Heart left ventricle (tissue), 16 donors: ENCODE results near the gene LPIN3. TPM values are rescaled to one million over a fixed set of nuclear protein-coding genes. Genes with fewer than 3 reads are reported as not detected.

Experiments used
- ATAC-seq, 4 donors: fragments of 200-7000 bp; cut with Tn5 transposase; one replicate each; pipeline ENCODE4 v1.9.1; 2020 to 2022; ENCODE audit warnings: moderate library complexity in 4 of 4, mild to moderate bottlenecking in 3 of 4, moderate number of reproducible peaks in 1 of 4
- DNase-seq, 5 donors: peaks; one replicate each; pipeline ENCODE4 v3.0.0-alpha.2; 2020
- H3K27ac ChIP-seq, 12 donors: fragments of 200-600 bp; sonication (generic) in 4 of 12; one replicate each; pipeline versions ENCODE4 v1.5.0 to v1.8.0; 2016 to 2022; ENCODE audit warnings: mild to moderate bottlenecking in 2 of 12
- H3K27me3 ChIP-seq, 9 donors: fragments of 200-600 bp; sonication (generic) in 2 of 9; one replicate each; pipeline versions ENCODE4 v1.5.1 to v1.8.0; 2016 to 2022; ENCODE audit warnings: mild to moderate bottlenecking in 3 of 9
- H3K36me3 ChIP-seq, 9 donors: fragments of 200-600 bp; sonication (generic) in 2 of 9; one replicate each; pipeline versions ENCODE4 v1.5.0 to v1.8.0; 2018 to 2022; ENCODE audit warnings: mild to moderate bottlenecking in 2 of 9
- H3K4me1 ChIP-seq, 12 donors: fragments of 200-600 bp; sonication (generic) in 4 of 12; one replicate each; pipeline versions ENCODE4 v1.5.0 to v1.8.0; 2016 to 2022; ENCODE audit warnings: mild to moderate bottlenecking in 3 of 12
- H3K4me3 ChIP-seq, 12 donors: fragments of 200-600 bp; sonication (generic) in 4 of 12; one replicate each; pipeline versions ENCODE4 v1.5.0 to v1.8.0; 2017 to 2022; ENCODE audit warnings: mild to moderate bottlenecking in 9 of 12, moderate library complexity in 4 of 12
- H3K9me3 ChIP-seq, 12 donors: fragments of 200-600 bp; sonication (generic) in 4 of 12; one replicate each; pipeline versions ENCODE4 v1.5.0 to v1.8.0; 2016 to 2022; ENCODE audit warnings: mild to moderate bottlenecking in 1 of 12
- CTCF ChIP-seq, 12 donors: fragments of 200-600 bp; sonication (generic) in 4 of 12; IDR thresholded peaks; one replicate each; pipeline versions ENCODE4 v1.5.0 to v1.8.0; 2018 to 2022; ENCODE audit warnings: antibody characterized with exemption in 12 of 12, mild to moderate bottlenecking in 5 of 12
- POLR2A ChIP-seq, 2 donors: fragments of 450-650 bp; IDR thresholded peaks; one replicate each; pipeline ENCODE4 v1.6.1; 2017; ENCODE audit warnings: antibody characterized with exemption in 2 of 2, mild to moderate bottlenecking in 2 of 2, moderate library complexity in 2 of 2
- WGBS, 4 donors: extraction: QIAGEN DNeasy Blood & Tissue Kit in 2 of 4; methylation state at CpG; one replicate each; pipeline versions ENCODE4 v1.1.5 to v1.1.7; 2013 to 2018; 5-methylcytosine and 5-hydroxymethylcytosine counted together
- intact Hi-C, 10 donors: fragments of 100-400 bp; cut with DNase I; formaldehyde crosslinking; loops; one replicate each; pipeline versions ENCODE4 v1.11.1 to v1.14.2; 2022
- polyA plus RNA-seq, 2 donors: library from polyadenylated mRNA; stranded (reverse); fragments of 200-250 nt; gene quantifications; one replicate each; pipeline ENCODE4 v1.2.3, GENCODE V29; 2013
- total RNA-seq, 9 donors: library from RNA; depleted of rRNA in 2 of 9; stranded (reverse); fragments of >200 nt in 2 of 9; fragmentation: NEBNext Ultra II Directional in 3 of 9; extraction: Animal tissue kit (Norgen Biotek cat#: 25700) in 3 of 9; gene quantifications; one replicate each; pipeline versions ENCODE4 v1.1.0 to v1.2.4, GENCODE V29; 2016 to 2023
- donor health status: ischemic (EF 13 %, LVEDD 7.1; RV severe dilation, severe dysfunction).
- donor health status: healthy with polysubstance abuse.
- donor health status: DM: no; HTN: yes; CAD: no.
- donor health status: DM: no; HTN: no; CAD: no.
- donor health status: ischemic (EF 25% LVEDD 6.9; RV normal size, moderate dysfunction).
- donor health status: ischemic (EF 25% LVEDD 5.7; RV mildly dilated, moderate dysfunction).
- donor health status: healthy.
- donor health status: DM: yes; HTN: yes; CAD: no.
- donor health status: ischemic (EF 35%, LVEDD 5.7; RV mildly dilated, moderate dysfunction).
- donor health status: nonischemic (EF 11% LVEDD 7.7; RV severe dilation, severe dysfunction).
- donor health status: DM: yes; HTN: yes; CAD: no.
- donor health status: PGD.
- donor health status: ischemic (EF 29% LVEDD 5.4; RV normal size, mild dysfunction).
- donor health status: nonischemic (EF 23%, LVEDD 6.1; RV moderate dilation, normal function).

LPIN3 gene
- total and polyA plus RNA-seq, 11 donors: 12.8 to 24.1 (median 19.0) TPM

DNA sequence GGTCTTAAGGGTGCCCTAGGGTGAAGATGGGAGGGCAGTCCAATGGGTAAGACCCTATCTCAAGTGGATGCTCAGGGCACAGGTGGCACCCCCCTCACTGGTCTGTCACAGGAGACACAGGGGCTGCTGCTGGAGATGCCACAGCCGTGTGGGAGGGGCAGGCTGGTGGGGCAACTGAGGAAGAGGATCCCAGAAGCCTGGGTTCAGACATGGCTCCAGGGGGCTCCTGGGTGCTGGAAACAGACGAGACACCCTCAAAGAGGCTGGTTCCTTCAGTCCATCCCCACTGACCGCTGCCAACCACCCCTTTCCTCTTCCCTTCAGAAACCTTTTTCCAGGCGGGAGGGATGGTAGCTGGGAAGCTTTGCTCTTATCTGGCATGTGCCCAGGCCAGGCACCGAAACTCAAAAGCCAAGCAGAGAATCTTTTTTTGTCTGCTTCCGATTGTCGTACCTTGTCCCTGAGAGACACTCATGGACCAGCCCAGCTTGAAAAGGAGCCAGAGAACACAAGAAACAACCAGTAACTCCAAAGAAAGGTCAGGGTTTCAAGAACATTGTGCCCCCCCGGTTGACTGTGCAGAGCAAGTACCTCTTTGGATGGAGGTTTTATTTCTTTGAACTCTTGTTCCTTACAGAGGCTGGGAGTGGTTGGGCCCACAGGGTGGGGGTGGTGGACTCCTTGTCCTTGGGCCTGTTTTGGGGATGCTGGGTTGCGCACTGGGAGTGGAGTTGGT, 54.5 kb downstream of the LPIN3 start:
- ATAC-seq (peak; percentile 3 to 21 (median 6)), DNase-seq (peak in 2 of 5 donors; percentile 25 to 60)
- H3K4me3 ChIP-seq: no peak overlapping the region
- TF ChIP-seq POLR2A (IDR thresholded peaks at IDR 0.05) (no peak), CTCF (IDR thresholded peaks at IDR 0.05) (no peak)
- H3K36me3 ChIP-seq: no peaks in the 10 kb centered on the region
- peaks cover 0 to 73% (median 26%) of the 10 kb centered on the region in 12 donors for H3K4me1 ChIP-seq
- no peaks in the 10 kb centered on the region for H3K27me3 ChIP-seq
- H3K9me3 ChIP-seq: no peaks in the 10 kb centered on the region
- 55 to 69% (median 62%) methylated on average over 8 to 9 of the region's 9 CpGs for WGBS, 4 donors
- intact Hi-C loops: loop anchor here in 3 of 10 donors (5.0 to 10.0 kb wide), 3 partner anchors 33 to 150 kb away; no protein-coding TSS in a partner anchor
- H3K27ac ChIP-seq: peak overlapping the region in 9 of 12 donors; percentile 37 to 82 (median 62)

DNA sequence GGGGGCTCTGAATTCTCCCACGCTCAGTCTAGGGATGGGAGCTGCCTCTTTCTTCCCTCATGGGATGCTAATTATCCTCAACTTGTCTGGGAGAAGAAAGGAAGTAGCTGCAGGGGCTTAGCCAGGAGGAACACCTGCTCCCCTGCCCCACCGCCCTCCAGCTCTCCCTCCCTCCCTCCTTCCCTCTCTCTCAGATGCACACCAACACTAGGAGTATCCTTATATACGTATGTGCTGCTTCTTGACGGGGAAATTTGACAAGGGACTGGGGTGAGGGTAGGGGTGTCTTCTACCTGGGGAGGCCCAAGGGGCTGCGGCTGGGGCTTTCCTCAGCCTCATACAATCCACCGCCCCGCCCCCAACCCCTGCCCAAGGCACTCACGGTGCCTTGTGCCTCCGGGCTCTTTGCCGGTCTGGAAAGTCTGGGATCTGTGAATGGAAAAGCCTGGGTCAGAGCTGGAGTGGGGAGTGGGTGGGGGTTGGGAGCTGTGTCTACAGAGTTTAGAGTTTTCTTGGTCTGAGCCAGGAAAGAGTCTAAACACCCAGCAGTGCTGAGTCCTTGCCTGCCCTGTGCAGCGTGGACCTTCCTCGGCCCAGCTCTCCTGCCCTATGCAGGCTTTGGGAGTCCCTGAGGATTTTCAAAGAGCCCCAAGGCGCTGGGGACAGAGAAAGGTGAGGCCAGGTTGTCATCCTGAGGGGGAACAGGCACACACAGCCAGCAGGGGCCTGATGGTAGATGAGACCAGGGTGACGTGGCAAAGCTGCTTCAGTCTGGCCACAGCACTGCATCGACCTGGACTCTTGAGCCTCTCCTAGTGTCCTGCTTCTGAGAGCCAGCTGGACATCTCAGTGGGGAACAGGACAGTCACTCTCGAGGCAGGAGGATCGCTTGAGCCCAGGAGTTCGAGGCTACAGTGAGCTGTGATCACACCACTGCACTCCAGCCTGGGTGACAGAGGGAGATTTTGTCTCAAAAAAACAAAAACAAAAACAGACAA, 55.3 kb downstream of the LPIN3 start:
- DNase-seq (peak in 2 of 5 donors; percentile 44 to 54), ATAC-seq (peak; percentile 6 to 31 (median 17))
- Histone ChIP-seq H3K4me3 (no peak overlapping the region), H3K9me3 (no peaks in the 10 kb centered on the region), H3K36me3 (no peaks in the 10 kb centered on the region), H3K27ac (peak overlapping the region in 10 of 12 donors; percentile 37 to 82 (median 58)), H3K27me3 (no peaks in the 10 kb centered on the region), H3K4me1 (peaks cover 0 to 73% (median 26%) of the 10 kb centered on the region in 12 donors)
- intact Hi-C loops: loop anchor here in 2 of 10 donors (5.0 to 10.0 kb wide), 2 partner anchors 34 to 151 kb away; no protein-coding TSS in a partner anchor
- TF ChIP-seq CTCF (IDR thresholded peaks at IDR 0.05) (no peak), POLR2A (IDR thresholded peaks at IDR 0.05) (no peak)
- 70 to 76% (median 73%) methylated on average over 17 to 18 of the region's 18 CpGs for WGBS, 4 donors

DNA sequence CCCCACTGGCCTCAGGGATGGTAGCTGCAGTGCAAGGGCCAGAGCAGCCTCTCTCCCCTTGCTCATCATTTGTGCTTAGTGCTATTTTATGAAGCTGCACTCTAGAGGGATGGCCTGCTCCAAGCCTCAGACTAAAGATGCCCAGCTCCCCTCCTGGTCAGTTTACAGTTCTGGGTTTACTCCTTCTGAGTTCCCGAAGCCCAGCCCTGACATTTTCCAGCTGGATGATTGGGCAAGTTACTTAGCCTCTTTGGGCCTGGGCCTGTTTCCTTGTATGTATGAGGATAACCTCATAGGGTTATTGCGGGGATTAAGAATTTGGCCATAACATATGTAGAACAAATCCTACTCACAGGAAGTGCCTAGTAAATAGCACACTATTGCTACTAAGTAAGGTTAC, 57.8 kb downstream of the LPIN3 start:
- TF ChIP-seq POLR2A (IDR thresholded peaks at IDR 0.05) (no peak), CTCF (IDR thresholded peaks at IDR 0.05) (no peak)

More for the DNA sequence above, 57.8 kb downstream of the LPIN3 start:
- DNase-seq (peak in 3 of 5 donors; percentile 40 to 71 (median 63)), ATAC-seq (peak; percentile 17 to 62 (median 52))
- H3K4me3 ChIP-seq: no peak overlapping the region
- H3K4me1 ChIP-seq: peaks cover 0 to 53% (median 17%) of the 10 kb centered on the region in 12 donors
- H3K9me3 ChIP-seq: no peaks in the 10 kb centered on the region
- H3K27me3 ChIP-seq: no peaks in the 10 kb centered on the region
- H3K27ac ChIP-seq: peak overlapping the region in 7 of 12 donors; percentile 5 to 70 (median 45)
- peaks cover 0 to 17% (median 5%) of the 10 kb centered on the region in 9 donors for H3K36me3 ChIP-seq
- WGBS, 4 donors: 69 to 85% (median 78%) methylated on average over 2 of the region's 2 CpGs
- intact Hi-C loops: loop anchor here in 2 of 10 donors (5.0 to 10.0 kb wide), 2 partner anchors 36 to 154 kb away; no protein-coding TSS in a partner anchor
